DND-41 (cell line): Measurements from ENCODE around the gene INAFM1.
"Not testable (repeated sequence)": the region's sequence is repeated elsewhere in the genome, so short reads cannot be mapped to it uniquely, and the experiment has no call there.

Source experiments
- ATAC-seq: fragments of 200-7000 bp; cut with Tn5 transposase; 3 replicates; pipeline ENCODE4 v1.9.1; 2021; ENCODE audit warnings: low read depth; ENCODE audit not compliant: insufficient read depth
- DNase-seq: peaks from one replicate; pipeline ENCODE4 v3.0.0-alpha.2; 2020
- H2AFZ ChIP-seq: 2 replicates; pipeline ENCODE4 v1.6.0; 2012; ENCODE audit warnings: low read depth, low read length
- H3K27ac ChIP-seq: 2 replicates; pipeline ENCODE4 v1.5.1; 2012; ENCODE audit warnings: low read length, inconsistent platforms
- H3K27me3 ChIP-seq: fragments of 200-600 bp; sonication (generic); 2 replicates; pipeline ENCODE4 v1.6.0; 2012; ENCODE audit warnings: low read length, mild to moderate bottlenecking, inconsistent platforms; ENCODE audit not compliant: insufficient read depth, poor library complexity
- H3K36me3 ChIP-seq: 2 replicates; pipeline ENCODE4 v1.5.1; 2012; ENCODE audit warnings: low read length, inconsistent platforms; ENCODE audit not compliant: insufficient read depth
- H3K4me1 ChIP-seq: 2 replicates; pipeline ENCODE4 v1.5.1; 2012; ENCODE audit warnings: mild to moderate bottlenecking, low read length; ENCODE audit not compliant: insufficient read depth
- H3K4me2 ChIP-seq: 2 replicates; pipeline ENCODE4 v1.6.0; 2012; ENCODE audit warnings: mild to moderate bottlenecking, moderate library complexity, low read length, inconsistent platforms; ENCODE audit not compliant: insufficient read depth
- H3K4me3 ChIP-seq, 2 experiments: fragments of 200-600 bp in 1 of 2; shearing (Covaris generic) in 1 of 2; 2 replicates each; pipeline ENCODE4 v1.5.1; 2012 to 2016; ENCODE audit warnings: inconsistent platforms in 2 of 2, low read length in 2 of 2, mild to moderate bottlenecking in 2 of 2, low read depth in 1 of 2, moderate library complexity in 1 of 2
- H3K79me2 ChIP-seq: 2 replicates; pipeline ENCODE4 v1.6.0; 2012; ENCODE audit warnings: low read length, inconsistent platforms; ENCODE audit not compliant: insufficient read depth
- H3K9ac ChIP-seq: 2 replicates; pipeline ENCODE4 v1.6.0; 2012; ENCODE audit warnings: low read depth, mild to moderate bottlenecking, inconsistent platforms, low read length, moderate library complexity
- H3K9me3 ChIP-seq: 2 replicates; pipeline ENCODE4 v1.5.1; 2012; ENCODE audit warnings: low read length, moderate library complexity, mild to moderate bottlenecking, inconsistent platforms; ENCODE audit not compliant: insufficient read depth, severe bottlenecking
- H4K20me1 ChIP-seq: 2 replicates; pipeline ENCODE4 v1.6.0; 2012; ENCODE audit warnings: low read length; ENCODE audit not compliant: insufficient read depth
- CTCF ChIP-seq: IDR thresholded peaks from 2 replicates; pipeline ENCODE4 v1.5.1; 2012; ENCODE audit warnings: borderline replicate concordance, low read length, moderate library complexity, mild to moderate bottlenecking; ENCODE audit not compliant: poor library complexity, severe bottlenecking; ENCODE audit errors: extremely low read depth
- EZH2 ChIP-seq: IDR thresholded peaks from 3 replicates; pipeline ENCODE4 v1.6.1; 2012; ENCODE audit warnings: borderline replicate concordance, low read depth, mild to moderate bottlenecking, moderate library complexity, low read length, inconsistent platforms; ENCODE audit not compliant: severe bottlenecking

INAFM1 gene

GRCh38 chr19:47274891-47275761, 441 bp downstream of the INAFM1 start:
- ATAC-seq (peak; percentile 8), DNase-seq (peak; percentile 25)
- H3K79me2 ChIP-seq: peaks cover 3% of the 10 kb centered on the region; the same call in 1 of the 2 replicates
- no peak overlapping the region for H2AFZ ChIP-seq
- H4K20me1 ChIP-seq: peaks cover 15% of the 10 kb centered on the region
- H3K27ac ChIP-seq: peak overlapping the region; percentile 36; the same call in 1 of the 2 replicates
- peak overlapping the region; percentile 42 for H3K9ac ChIP-seq
- no peaks in the 10 kb centered on the region for H3K27me3 ChIP-seq
- no peaks in the 10 kb centered on the region for H3K9me3 ChIP-seq
- peak overlapping the region; percentile 73 for H3K4me2 ChIP-seq
- H3K36me3 ChIP-seq: peaks cover 10% of the 10 kb centered on the region; the same call in 1 of the 2 replicates
- no peak for TF ChIP-seq CTCF
- no peak for TF ChIP-seq EZH2
- peaks cover 25% of the 10 kb centered on the region for H3K4me1 ChIP-seq
- H3K4me3 ChIP-seq: peak overlapping the region in 1 of 2 experiments; percentile 55; a peak in 3 of 4 replicates

GRCh38 chr19:47275791-47276461, 1.2 kb downstream of the INAFM1 start:
- TF ChIP-seq CTCF (no peak), EZH2 (no peak)
- Histone ChIP-seq H3K27me3 (no peaks in the 10 kb centered on the region), H2AFZ (no peak overlapping the region), H4K20me1 (peaks cover 15% of the 10 kb centered on the region), H3K4me1 (peaks cover 25% of the 10 kb centered on the region), H3K27ac (no peak overlapping the region), H3K9ac (no peak overlapping the region), H3K4me2 (peak overlapping the region; percentile 73; the same call in 1 of the 2 replicates), H3K36me3 (peaks cover 3% of the 10 kb centered on the region; the same call in 1 of the 2 replicates), H3K9me3 (no peaks in the 10 kb centered on the region), H3K4me3 (no peak overlapping the region; a peak in 1 of 4 replicates), H3K79me2 (peaks cover 3% of the 10 kb centered on the region; the same call in 1 of the 2 replicates)
- DNase-seq (no peak), ATAC-seq (no peak)

GRCh38 chr19:47276513-47276912, 1.8 kb downstream of the INAFM1 start:
- H3K79me2 ChIP-seq, H3K36me3 ChIP-seq, DNase-seq, H3K27me3 ChIP-seq, H3K9ac ChIP-seq, H3K9me3 ChIP-seq, H3K4me3 ChIP-seq, H3K4me2 ChIP-seq, H3K27ac ChIP-seq, ATAC-seq, H2AFZ ChIP-seq: not testable (repeated sequence)
- peaks cover 25% of the 10 kb centered on the region for H3K4me1 ChIP-seq
- H4K20me1 ChIP-seq: peaks cover 15% of the 10 kb centered on the region
